GM21723 (cell line): ENCODE measurements around the gene HSF5.
A peak's percentile ranks its signal among the peaks of the same experiment; 100 is the strongest.

Experiments
- ATAC-seq: cut with Tn5 transposase; IDR thresholded peaks from one replicate; pipeline ENCODE4 v1.9.1; 2021; ENCODE audit warnings: mild to moderate bottlenecking, moderate library complexity; ENCODE audit not compliant: unreplicated experiment

Gene HSF5, protein sequence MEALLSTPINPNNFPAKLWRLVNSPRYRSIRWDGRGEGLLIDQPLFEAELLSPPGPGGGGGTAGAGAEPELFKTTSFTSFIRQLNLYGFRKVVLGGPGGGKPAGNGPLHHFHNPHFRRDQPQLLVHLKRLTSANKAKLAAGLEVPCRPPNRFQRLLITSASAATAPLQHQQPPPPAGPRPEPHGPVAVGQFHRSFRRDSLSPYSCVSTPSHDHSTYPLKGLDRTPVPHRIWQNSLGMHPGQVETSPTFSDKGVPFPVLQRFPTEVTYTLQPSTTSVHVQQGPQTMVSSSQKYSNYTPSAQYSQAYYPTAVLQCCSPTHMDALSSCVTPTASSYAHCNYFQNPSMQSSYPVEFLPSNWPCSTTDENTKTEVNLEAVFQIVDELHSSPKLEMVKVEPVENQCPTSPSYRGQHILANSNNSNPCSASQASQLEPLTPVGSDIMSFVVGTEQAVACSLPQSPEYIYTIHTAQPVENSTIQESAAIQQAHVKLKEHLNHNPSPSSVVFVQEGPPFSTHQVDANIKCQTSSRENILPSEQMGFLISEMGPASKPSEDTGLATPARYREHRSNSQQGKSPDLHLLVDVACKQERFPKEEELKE

DNA sequence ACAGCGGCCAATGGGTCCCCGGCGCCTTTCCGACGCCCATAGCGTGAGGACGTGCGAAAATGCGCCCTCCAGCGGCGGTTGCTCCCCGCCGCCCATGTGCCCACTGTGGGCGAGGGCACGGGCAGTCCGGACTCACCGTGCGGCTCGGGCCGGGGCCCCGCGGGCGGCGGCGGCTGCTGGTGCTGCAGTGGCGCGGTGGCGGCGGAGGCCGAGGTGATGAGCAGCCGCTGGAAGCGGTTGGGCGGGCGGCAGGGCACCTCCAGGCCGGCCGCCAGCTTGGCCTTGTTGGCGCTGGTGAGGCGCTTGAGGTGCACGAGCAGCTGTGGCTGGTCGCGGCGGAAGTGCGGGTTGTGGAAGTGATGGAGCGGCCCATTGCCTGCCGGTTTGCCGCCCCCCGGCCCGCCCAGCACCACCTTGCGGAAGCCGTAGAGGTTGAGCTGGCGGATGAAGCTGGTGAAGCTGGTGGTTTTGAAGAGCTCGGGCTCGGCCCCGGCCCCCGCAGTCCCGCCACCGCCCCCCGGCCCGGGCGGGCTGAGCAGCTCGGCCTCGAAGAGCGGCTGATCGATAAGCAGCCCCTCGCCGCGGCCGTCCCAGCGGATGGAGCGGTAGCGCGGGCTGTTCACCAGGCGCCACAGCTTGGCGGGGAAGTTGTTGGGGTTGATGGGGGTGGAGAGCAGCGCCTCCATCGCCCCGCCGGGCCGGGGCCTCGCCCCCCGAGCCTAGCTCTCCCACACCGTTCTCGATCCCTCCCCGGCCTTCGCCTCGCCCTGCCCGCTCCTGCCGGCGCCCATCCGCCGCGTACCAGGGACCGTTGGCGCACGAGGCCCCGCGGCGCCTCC, at the start of gene HSF5:
HSF5 (minus strand) TSS at position 820 of the 839 bp plus-strand sequence; CDS start at position 686, 134 bp downstream.
- peak; percentile 61 for ATAC-seq

DNA sequence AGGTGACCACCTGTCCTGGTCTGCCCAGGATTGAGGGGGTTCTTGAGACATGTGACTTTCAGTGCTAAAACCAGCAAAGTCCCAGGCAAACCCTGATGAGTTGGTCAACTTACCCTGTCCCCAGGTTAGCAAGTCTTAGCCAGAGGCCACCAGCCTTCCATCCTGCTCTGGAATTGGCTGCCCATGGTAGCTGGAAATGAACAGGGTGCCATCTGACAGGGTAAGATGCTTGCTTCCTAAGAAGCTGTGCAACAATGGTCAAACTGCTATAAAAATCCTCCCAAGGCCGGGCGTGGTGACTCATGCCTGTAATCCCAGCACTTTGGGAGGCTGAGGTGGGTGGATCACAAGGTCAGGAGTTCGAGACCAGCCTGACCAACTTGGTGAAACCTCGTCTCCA, 49.1 kb upstream of the HSF5 start:
- ATAC-seq, result no peak

DNA sequence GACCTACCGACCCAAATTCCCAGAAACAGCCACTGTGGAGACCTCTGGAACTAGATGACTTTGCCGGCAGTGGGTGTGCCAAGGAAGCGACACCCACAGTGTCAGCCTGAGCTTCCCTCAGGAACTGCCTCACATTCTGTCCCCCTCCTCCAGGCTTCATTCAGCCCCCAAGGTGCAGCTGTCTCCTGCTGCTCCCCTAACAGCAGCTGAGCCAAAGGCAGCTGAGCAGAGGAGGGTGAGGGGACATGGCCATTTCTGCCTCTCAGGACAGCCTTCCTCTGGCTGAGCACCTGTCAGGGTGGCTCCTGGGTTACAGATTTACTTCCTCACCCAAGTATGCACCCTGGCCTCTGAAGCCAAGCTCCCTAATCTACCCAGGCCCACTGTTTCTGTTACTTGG, 48.3 kb upstream of the HSF5 start:
- ATAC-seq, result no peak

DNA sequence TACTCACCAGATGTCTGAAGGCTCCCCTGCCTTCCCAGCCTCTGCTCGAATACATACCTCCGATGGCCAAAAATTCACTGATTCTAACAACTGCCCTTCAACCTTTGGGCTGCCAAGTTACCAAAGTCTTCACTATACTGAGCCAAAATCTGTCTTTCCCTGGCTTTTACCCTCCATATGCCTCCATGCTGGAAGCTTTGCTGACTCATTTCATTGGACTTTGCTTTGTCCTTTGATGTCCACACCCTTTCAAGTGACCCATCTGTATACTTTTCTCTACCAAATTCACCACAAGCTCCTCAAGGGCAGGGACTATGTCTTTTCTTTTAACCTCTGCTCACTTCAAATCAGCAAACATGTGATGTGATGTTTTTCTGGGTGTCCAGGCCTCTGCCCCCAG, 47.2 kb upstream of the HSF5 start:
- ATAC-seq, result no peak

DNA sequence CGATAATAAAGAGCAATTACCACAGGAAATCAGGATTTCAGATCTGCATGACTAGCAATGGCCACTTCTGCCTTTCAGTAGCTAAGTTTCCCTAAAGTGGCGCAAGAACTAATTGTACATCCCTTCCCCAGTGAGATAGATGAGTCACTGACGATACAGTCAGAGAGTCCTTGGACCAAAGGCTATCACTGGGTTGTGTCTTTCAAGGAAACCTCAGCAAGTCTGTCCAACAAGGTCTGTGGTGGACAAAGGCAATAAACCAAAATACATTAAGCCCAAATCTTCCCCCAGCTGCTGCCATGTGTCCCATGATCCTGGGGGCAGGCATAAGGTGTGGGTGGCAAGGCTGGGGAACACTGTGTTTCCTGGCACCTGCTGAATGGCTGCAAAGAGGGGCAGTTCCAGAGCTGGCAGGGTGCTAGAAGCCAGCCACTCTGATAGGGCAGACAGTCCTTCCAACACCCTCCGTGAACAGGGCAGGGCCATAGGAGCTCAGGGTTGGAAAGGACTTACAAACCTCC, 46.8 kb upstream of the HSF5 start:
- ATAC-seq, result no peak

DNA sequence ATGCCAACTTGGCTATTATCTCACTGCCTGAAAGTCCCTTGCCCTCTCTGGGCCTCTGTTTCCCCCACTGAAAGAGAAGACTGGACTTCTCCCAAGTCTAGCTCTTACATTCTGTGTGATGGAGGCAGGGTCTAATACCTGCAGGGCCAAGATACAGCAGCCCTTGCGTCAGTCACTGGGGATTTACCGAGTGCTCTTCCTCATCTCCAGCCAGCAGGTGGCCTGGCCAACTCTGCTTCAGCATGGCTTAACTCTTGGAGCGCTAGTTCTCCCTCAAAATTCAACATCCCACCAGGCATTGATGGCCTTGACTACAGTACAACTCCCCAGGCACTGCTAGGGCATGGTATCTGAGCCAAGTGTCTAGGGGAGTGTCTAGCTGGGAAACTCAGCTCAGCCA, 46.1 kb upstream of the HSF5 start:
- ATAC-seq, result no peak

DNA sequence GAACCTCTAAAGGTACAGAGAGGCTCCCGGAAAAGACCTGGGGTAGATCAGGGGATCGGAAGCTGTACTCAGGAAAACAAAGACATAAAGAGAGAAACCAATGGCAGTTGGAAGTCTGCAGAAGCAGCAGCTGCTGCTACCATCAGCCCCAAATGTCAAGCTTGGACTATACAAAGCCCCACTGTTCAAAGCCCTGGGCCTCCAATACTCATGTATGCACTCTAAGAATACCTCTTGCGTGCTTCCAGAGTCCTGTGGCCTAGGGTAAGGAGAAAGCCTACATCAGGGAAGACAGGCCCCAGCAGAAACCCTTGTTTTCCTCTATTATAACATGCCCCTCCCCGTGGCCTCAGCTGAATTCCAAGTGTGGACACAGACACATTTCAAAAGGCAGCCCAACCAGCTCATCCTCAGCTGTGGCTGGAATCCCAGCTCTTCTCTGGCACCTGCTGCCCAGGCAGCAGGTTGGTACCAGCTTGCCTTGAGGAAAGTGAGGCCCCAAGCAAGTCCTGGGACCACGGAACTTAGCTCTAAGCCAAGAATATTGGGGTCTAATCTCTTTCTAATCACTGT, 45.5 kb upstream of the HSF5 start:
- ATAC-seq, result no peak

DNA sequence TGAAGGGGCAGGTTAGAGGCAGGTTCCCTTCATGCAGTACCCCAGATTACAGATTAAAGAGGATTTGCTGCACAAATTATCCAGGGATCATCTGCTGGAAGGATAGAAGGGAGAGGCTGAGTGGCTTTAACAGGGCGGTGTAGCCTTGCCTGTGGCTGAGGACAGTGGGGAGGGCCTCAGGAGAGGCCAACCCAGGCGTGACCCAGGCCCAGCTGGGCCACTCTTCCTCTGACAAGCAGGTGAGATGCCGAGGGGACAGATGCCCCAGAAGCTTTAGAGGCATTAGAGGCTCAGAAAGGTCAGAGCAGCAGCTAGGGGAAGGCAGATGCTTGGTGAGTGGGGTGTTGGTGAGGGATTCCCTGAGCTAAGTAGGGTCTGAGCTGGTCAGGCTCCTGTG, 44.3 kb upstream of the HSF5 start:
- ATAC-seq, result no peak

DNA sequence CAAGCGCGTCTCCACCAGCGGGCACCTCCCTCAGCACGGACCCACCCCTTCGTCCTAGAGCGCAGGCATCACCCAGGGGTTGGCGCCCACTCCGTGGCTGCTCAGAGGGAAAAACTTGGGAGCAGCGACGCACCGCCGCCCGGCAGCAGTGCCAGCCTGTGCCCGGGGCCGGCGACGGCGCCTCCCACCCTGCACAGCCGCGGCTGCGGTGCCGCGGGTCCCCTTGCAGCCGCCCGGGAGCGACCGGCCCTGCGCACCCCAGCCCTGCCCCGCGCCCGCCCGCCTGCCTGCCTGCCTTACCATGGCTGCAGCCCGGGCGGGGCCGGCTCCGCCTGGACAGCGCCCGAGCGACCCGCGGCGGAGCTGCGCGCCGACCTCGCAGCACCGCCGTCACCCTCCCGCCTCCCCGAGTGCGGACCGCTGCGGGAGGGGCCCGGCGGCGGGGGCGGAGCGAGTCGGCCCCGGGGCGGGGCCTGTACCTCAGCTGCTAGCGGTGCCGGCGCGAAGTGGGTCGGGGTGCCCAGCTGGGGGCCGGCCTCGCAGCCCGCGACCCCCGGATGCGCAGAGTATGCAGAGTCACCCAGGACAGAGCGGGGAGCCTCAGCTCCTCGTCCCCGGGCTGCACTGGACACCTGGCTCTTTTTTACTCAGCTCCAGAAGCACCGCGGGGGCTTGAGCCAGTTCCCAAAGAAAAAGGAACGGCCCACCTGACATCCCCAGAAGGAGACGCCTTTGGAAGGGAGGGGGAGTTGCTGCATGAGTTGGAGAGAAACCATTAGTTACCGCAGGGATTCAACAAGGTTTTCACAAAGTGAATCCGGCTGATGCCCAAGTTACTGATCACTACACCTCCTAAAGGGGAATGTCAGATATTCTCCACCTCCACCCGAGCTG, 43.7 kb upstream of the HSF5 start:
- no peak for ATAC-seq

DNA sequence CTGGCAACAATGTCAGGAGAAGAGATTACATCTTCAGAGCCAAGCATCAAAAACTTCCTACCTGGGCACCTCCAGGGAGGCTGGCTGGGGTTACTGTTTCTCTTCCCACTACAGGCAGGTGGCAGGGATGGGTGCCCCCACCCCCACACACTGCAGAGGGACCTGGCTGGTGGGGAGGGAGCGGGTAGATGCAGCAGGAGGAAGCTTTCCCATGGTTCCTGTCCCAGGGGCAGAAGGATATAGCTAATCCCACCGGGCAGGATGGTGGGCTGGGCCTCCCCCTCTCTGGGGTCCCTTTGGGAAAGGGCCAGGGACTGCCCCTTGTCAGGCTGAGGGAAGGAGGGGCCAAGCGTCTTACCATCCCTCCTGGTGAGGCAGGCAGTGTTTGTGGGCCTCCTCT, 42.9 kb upstream of the HSF5 start:
- no peak for ATAC-seq

DNA sequence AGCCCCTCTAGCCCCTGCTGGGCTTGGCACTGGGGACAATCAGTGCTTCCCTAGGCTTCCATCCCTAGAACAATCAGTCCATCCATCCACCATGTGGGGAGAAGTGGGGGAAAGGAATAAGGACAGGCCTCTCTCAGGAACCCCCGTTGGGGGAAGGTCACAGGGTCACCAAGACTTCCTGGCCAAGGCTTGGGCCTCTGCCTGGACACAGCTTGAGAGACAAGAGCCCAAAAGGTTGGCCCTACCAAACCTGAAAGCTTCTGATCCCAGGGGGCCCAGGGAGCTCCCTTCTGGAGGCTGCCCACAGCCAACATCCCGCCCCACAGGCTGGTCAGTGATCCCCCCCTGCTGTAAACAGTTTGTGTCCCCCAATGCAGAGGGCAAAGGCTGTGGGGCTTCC, 42.4 kb upstream of the HSF5 start:
- no peak for ATAC-seq

DNA sequence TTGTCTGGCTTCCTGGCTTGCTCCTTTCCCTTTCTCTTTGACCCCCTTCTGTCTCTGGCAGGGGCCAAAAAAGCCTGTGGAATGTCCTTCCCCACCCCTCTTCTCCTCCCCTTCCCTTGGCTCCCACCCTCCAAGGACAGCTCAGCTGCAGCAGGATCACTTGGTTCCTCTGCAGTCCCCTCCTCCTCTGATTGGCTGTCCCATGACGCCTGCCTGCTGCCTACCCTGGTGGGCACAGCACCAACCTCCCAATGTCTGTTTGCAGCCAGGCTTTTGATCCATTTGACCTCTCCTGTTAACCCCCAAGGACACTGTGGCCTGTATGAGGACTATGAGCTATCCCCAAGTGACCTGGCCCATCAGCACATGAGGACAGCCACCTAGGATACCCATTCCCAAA, 41.1 kb upstream of the HSF5 start:
- no peak for ATAC-seq

DNA sequence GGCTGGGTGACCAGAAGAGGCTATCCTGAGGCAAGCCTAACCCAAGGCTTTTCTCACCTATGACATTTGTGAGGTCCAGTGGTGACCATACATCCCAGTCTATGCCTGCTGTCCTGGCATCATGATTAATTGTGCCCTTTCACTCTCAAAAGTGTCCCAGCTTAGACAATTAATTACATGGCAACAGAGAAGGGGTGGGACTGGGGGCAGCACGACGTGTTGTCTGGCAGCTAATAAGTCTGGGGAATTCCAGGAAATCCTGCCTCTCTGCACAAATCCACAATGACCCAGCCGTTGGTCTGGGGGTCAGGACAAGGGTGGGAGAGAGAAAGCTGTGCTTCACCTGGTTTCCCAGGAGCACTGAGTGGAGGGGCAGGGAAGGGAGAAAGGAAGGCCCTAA, 40.2 kb upstream of the HSF5 start:
- ATAC-seq, result no peak

DNA sequence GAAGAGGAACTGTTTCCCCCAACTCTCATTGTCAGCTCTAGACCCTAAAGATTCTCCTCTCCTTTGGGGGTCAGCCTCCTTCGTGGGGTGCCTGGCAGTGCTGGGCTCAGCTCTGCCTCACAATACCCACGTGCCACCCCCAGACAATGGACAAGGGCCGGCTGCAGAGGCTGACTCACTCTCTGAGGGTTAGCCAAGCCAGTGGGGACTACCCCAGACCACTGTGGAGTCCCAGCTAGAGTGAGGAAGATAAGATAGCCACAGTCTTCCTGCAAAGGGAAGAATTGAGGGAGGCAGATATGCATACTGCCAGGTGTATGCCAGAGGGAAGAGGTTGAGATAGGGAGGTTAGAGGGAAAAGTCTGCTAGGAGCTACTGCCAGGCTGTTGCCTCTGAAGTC, 39.7 kb upstream of the HSF5 start:
- no peak for ATAC-seq

DNA sequence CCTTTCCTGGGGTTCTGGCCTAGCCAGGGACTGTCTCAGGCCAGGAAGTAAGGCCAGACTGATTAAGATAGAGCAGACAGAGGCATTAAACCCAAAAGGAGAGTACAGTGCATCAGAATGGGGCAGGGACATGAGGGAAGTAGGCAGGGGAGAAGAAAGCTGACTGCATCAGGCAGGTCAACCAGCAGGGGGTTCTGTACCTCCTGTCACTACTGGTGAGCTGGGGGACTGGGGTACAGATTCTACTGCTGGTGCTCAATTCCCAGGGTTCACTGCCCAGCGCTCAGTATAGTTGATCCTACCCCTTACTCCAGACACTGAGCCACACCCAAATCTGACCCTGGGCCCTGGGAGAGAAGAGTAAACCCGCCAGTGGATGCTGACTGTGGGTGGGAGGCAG, 39.1 kb upstream of the HSF5 start:
- ATAC-seq, result no peak

DNA sequence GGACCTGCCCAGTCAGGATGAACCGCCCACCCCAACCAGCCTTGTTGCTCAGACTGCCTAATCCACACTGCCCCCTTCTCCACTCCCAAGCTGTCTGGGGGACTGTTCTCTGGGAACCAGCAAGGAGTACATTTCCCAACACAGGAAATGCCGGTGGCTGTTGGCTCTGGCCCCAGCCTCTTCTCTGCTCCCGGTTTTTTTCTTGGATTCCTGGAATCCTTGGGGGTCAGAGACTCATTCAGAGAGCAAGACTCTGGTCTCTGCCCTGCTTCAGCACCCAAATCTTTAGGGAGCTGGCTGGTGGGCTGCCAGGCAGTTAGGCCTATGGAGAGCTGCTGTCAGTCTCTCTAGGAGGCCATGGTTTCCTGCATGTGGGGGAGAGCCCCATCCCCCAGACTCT, 37.0 kb upstream of the HSF5 start:
- no peak for ATAC-seq

DNA sequence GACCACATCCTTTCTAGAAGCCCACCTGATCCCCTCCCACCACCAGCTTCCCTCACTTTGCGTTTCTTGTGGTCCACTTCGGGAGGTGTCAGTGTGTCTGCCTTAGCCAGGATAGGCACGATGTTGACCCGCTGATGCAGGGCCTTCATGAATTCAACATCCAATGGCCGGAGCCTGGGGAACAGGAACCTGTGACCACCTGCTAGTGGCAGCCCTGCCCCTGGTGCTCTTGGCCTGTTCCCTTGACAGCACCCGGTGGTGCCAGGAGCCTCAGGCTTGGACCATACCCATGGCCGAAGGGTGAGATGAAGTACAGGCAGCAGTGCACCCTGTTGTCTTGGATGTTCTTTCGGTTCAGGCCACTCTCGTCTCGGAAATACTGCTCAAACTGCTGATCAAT, 33.5 kb upstream of the HSF5 start:
- no peak for ATAC-seq

DNA sequence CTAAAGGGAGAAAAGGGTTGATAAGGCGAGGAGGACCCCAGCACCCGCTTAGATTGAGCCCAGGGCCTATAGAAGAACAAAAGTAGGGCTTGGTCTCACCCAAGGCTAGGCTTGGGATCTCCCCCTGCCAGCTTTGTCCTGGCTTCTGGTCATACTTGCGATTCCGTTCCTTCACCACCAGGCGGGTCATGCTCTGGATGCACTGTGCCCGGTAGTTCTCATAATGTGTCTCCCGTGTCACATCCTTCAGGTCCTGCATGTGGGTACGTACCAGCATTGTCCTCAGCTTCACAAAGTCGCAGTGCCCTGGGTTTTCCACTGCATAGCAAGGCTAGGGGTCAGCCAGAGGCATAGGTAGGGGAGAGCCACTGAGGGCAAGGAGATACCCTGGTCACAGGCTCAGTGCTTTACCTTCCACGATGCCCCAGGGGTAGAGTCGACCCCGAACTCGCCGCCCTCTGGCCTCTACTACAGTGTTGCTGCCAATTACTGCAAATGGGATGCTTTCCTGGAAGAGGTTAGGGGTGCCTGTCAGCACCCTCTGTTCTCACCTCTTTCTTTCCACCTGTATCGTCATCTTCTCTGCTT, 32.7 kb upstream of the HSF5 start:
- no peak for ATAC-seq

DNA sequence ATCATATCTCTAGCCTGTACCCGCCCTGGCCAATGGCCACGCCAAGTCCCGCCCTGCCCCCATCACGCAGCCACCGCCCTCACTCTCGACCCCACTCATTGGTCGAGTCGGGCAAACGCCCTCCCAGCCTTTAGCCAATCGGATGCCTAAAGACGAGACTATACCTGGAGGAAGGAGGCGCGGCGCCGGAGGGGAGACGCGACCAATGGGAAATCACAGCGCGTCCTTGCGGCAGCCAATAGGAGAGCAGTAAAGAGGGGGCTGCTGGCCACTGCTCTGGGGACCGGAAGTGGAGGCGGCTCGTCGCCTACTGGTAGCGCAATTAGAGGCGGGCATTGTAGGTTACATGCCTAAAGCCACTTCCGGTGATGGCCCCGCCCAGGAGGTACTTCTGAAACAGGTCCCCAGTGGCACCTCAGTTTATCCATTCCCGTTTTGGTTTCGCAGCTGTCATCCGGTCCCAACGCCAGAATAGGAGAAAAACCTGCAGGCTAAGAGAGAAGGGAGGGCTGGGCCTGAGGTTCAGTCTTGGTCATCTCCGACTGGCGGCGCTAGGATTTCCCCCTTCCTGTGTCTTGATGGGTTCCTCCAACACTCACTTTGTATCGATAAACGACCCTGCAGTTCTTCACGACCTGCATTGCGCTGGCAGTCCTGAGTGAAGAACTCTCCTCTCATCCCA, 29.9 kb upstream of the HSF5 start:
- peak; percentile 81 for ATAC-seq
